ENCODE data around the gene TANK.

TANK gene

DNA sequence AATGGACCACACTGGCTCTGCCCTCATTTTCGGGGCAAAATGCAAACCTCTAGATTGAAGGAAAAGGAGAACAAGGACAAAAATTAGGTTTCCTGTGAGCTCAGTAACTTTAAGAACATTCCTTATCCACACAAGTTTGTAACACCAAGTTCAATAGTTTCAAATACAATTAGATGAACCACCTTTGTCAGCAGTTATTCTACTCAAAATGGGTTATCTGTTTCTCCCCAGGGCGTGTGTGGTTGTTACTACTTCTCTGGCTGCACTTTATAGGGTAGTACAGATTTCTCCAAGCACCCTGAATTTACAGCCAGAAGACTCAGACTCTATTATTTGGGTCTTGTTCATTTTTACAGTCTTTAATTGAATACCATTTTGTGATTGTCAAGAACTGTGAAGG, 45.0 kb upstream of the TANK start:
- TF ChIP-seq TAF1 (IDR thresholded peaks at IDR 0.05; ENCODE audit: borderline replicate concordance, insufficient read depth, low read length) (no peak), POLR2AphosphoS5 (IDR thresholded peaks at IDR 0.05; ENCODE audit: low read depth, low read length) (no peak), FOXP2 (optimal IDR thresholded peaks at IDR 0.05; ENCODE audit: borderline replicate concordance, extremely low read depth, extremely low read length, insufficient read depth) (no peak), SIN3A (IDR thresholded peaks at IDR 0.05; ENCODE audit: borderline replicate concordance, insufficient read depth, low read length) (no peak)
- TF ChIP-seq, protein P1, sequence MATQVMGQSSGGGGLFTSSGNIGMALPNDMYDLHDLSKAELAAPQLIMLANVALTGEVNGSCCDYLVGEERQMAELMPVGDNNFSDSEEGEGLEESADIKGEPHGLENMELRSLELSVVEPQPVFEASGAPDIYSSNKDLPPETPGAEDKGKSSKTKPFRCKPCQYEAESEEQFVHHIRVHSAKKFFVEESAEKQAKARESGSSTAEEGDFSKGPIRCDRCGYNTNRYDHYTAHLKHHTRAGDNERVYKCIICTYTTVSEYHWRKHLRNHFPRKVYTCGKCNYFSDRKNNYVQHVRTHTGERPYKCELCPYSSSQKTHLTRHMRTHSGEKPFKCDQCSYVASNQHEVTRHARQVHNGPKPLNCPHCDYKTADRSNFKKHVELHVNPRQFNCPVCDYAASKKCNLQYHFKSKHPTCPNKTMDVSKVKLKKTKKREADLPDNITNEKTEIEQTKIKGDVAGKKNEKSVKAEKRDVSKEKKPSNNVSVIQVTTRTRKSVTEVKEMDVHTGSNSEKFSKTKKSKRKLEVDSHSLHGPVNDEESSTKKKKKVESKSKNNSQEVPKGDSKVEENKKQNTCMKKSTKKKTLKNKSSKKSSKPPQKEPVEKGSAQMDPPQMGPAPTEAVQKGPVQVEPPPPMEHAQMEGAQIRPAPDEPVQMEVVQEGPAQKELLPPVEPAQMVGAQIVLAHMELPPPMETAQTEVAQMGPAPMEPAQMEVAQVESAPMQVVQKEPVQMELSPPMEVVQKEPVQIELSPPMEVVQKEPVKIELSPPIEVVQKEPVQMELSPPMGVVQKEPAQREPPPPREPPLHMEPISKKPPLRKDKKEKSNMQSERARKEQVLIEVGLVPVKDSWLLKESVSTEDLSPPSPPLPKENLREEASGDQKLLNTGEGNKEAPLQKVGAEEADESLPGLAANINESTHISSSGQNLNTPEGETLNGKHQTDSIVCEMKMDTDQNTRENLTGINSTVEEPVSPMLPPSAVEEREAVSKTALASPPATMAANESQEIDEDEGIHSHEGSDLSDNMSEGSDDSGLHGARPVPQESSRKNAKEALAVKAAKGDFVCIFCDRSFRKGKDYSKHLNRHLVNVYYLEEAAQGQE (IDR thresholded peaks at IDR 0.05; ENCODE audit: insufficient read depth in 1 of 2, low read depth in 2 of 2, low read length in 2 of 2), result no peak

DNA sequence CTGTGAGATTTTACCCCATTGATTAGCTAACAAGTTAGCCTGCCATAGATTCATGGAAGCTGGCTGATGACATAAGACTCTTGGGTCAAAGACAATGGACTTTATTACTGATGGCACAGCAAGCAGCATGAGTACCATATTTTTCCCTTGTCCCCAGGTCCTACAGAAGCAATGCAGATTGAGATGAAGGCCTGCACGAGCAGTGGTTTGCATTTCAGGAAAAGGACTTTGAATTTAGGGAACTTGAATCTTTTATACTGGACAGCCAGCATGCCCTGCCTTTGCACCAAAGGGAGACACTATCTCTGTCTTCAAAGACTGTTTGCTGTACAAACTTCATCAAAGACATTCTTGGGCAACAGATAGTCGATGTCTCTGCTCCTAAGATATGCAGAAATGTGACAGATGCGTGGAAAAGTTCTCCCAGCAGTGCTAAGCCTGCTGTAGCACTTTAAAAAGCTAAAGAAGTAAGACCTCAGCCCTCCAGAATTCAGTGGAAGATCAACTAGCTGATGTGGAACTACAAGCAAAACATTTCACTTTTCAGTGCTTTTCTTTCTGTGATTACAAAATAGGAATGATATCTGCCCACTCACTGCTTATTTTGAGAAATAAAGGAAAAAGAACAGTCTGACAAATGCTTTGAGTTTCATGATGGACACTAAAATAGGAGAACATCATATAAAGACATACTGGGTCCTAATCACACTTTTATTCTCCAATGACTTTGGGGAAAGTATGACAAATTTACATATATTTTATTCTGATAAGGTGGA, 44.4 kb upstream of the TANK start:
- TF ChIP-seq TAF1 (IDR thresholded peaks at IDR 0.05; ENCODE audit: borderline replicate concordance, insufficient read depth, low read length) (no peak), SIN3A (IDR thresholded peaks at IDR 0.05; ENCODE audit: borderline replicate concordance, insufficient read depth, low read length) (no peak), POLR2AphosphoS5 (IDR thresholded peaks at IDR 0.05; ENCODE audit: low read depth, low read length) (no peak), FOXP2 (optimal IDR thresholded peaks at IDR 0.05; ENCODE audit: borderline replicate concordance, extremely low read depth, extremely low read length, insufficient read depth) (no peak)
- TF ChIP-seq, protein P1 (IDR thresholded peaks at IDR 0.05; ENCODE audit: insufficient read depth in 1 of 2, low read depth in 2 of 2, low read length in 2 of 2), result no peak

DNA sequence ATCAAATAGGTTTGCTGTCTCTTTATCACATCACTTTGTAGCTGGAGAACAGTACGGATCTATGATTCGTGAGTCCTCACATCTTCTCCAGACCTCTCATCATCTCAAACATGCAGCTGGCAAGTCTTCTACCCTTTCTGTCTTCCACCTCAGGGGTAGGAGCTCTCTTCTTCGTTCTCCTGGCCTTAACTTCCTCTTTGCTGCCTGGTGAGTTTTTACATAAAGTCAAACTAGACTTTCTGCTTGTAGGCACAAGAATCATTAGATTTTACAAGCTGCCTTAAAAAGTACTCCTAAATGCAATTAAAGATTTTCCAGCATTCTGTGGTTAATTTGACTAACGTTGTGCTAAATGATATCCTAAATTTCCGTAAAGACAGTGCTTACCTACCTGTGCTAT, 43.7 kb upstream of the TANK start:
- no peak for TF ChIP-seq TAF1 (IDR thresholded peaks at IDR 0.05; ENCODE audit: borderline replicate concordance, insufficient read depth, low read length)
- TF ChIP-seq POLR2AphosphoS5 (IDR thresholded peaks at IDR 0.05; ENCODE audit: low read depth, low read length), result no peak
- TF ChIP-seq, protein P1 (IDR thresholded peaks at IDR 0.05; ENCODE audit: insufficient read depth in 1 of 2, low read depth in 2 of 2, low read length in 2 of 2), result no peak
- TF ChIP-seq FOXP2 (optimal IDR thresholded peaks at IDR 0.05; ENCODE audit: borderline replicate concordance, extremely low read depth, extremely low read length, insufficient read depth), result no peak
- TF ChIP-seq SIN3A (IDR thresholded peaks at IDR 0.05; ENCODE audit: borderline replicate concordance, insufficient read depth, low read length), result no peak

DNA sequence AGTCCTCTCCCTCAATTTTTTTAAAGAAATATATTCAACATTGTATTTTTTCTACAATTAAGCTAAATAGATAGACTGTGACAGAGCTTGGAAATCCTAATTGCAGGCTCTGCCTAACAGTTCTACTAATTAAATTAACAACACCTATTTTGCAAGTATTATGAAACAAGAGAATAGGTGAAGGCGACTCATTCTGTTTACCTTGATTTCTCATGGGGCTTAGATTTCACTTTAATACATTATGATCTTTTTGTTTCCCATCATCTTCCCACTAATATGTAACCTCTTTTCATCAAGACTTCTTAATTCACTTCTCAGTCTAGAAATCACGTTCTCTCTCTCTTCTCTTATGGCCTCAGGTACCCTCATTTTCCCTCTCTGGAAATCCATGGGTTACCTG, 42.7 kb upstream of the TANK start:
- TF ChIP-seq TAF1 (IDR thresholded peaks at IDR 0.05; ENCODE audit: borderline replicate concordance, insufficient read depth, low read length), result no peak
- TF ChIP-seq POLR2AphosphoS5 (IDR thresholded peaks at IDR 0.05; ENCODE audit: low read depth, low read length), result no peak
- TF ChIP-seq FOXP2 (optimal IDR thresholded peaks at IDR 0.05; ENCODE audit: borderline replicate concordance, extremely low read depth, extremely low read length, insufficient read depth), result no peak
- no peak for TF ChIP-seq SIN3A (IDR thresholded peaks at IDR 0.05; ENCODE audit: borderline replicate concordance, insufficient read depth, low read length)
- TF ChIP-seq, protein P1 (IDR thresholded peaks at IDR 0.05; ENCODE audit: insufficient read depth in 1 of 2, low read depth in 2 of 2, low read length in 2 of 2), result no peak

All from PFSK-1 (cell line).